Gastrocnemius medialis (tissue), 4 donors: ENCODE results near the gene TMEM150A. TPM values are rescaled to one million over a fixed set of nuclear protein-coding genes. Genes with fewer than 3 reads are reported as not detected.
"Not testable (repeated sequence)": the region's sequence is repeated elsewhere in the genome, so short reads cannot be mapped to it uniquely, and the experiment has no call there.

Experiments
- ATAC-seq, 2 donors: fragments of 150-250 bp; one replicate each; pipeline ENCODE4 v1.9.1; 2016
- DNase-seq, 2 donors: peaks; one replicate each; pipeline ENCODE4 v3.0.0-alpha.2; 2019
- H3K27ac ChIP-seq, 4 donors: fragments of 200-600 bp; sonication (generic); 1 replicate in 1 of 4; 2 replicates in 3 of 4; pipeline ENCODE4 v1.5.1; 2016 to 2018; ENCODE audit warnings: mild to moderate bottlenecking in 2 of 4, moderate library complexity in 1 of 4
- H3K27me3 ChIP-seq, 3 donors: fragments of 200-600 bp; sonication (generic) in 2 of 3; 1 replicate in 1 of 3; 2 replicates in 2 of 3; pipeline versions ENCODE4 v1.5.1 to v1.6.0; 2016 to 2019; ENCODE audit warnings: mild to moderate bottlenecking in 1 of 3, moderate library complexity in 1 of 3
- H3K36me3 ChIP-seq, 2 donors: fragments of 200-600 bp; sonication (generic) in 1 of 2; one replicate each; pipeline ENCODE4 v1.5.1; 2017 to 2018
- H3K4me1 ChIP-seq, 2 donors: fragments of 200-600 bp; sonication (generic) in 1 of 2; one replicate each; pipeline ENCODE4 v1.5.1; 2016 to 2017; ENCODE audit warnings: mild to moderate bottlenecking in 2 of 2
- H3K4me3 ChIP-seq, 4 donors: fragments of 200-600 bp; sonication (generic) in 3 of 4; 1 replicate in 1 of 4; 2 replicates in 3 of 4; pipeline ENCODE4 v1.5.1; 2016 to 2019; ENCODE audit warnings: mild to moderate bottlenecking in 2 of 4
- H3K9me3 ChIP-seq, 3 donors: fragments of 200-600 bp; sonication (generic) in 2 of 3; 1 replicate in 1 of 3; 2 replicates in 2 of 3; pipeline ENCODE4 v1.5.1; 2016 to 2019
- CTCF ChIP-seq, 5 experiments: fragments of 450-650 bp in 3 of 5; fragments of 200-600 bp in 2 of 5; sonication (generic) in 2 of 5; IDR thresholded peaks in 4 of 5; conservative IDR thresholded peaks in 1 of 5; 1 replicate in 4 of 5; 2 replicates in 1 of 5; pipeline ENCODE4 v1.5.1; 2016 to 2019; ENCODE audit warnings: antibody characterized with exemption in 5 of 5, mild to moderate bottlenecking in 3 of 5, moderate library complexity in 3 of 5
- POLR2A ChIP-seq, 2 donors: fragments of 450-650 bp; IDR thresholded peaks; one replicate each; pipeline ENCODE4 v1.6.1; 2017; ENCODE audit warnings: antibody characterized with exemption in 2 of 2, mild to moderate bottlenecking in 2 of 2, moderate library complexity in 2 of 2
- in situ Hi-C, 4 donors: fragments of 200-750 bp; cut with MboI; loops; one replicate each; pipeline versions ENCODE4 v1.15.0 to v1.8.0; 2017; ENCODE audit warnings: low sequenced_read_pairs in 4 of 4
- intact Hi-C: fragments of 100-400 bp; cut with DNase I; formaldehyde crosslinking; loops from one replicate; pipeline ENCODE4 v1.15.1; 2023; ENCODE audit warnings: low total_unique reads
- total RNA-seq, 4 donors: library from RNA; depleted of rRNA; stranded (reverse); fragments of >200 nt; gene quantifications; one replicate each; pipeline versions ENCODE4 v1.1.0 to v1.2.3, GENCODE V29; 2016

Gene TMEM150A
- total RNA-seq, 4 donors from 2014 or later = 44.4 to 102 (median 80.7) TPM

GRCh38 chr2:85605406-85606115 lies 3.1 kb upstream of the TMEM150A start:
- Histone ChIP-seq H3K9me3 (no peaks in the 10 kb centered on the region), H3K4me1 (peaks cover 80 to 81% of the 10 kb centered on the region in 2 donors), H3K36me3 (peaks cover 0 to 12% of the 10 kb centered on the region in 2 donors), H3K27ac (peak overlapping the region; percentile 93 to 99 (median 94)), H3K4me3 (peak overlapping the region; percentile 11 to 84 (median 50)), H3K27me3 (no peaks in the 10 kb centered on the region)
- no peak for DNase-seq
- intact Hi-C loops (no loop called here), in situ Hi-C loops (no loop called here)
- ATAC-seq = no peak
- TF ChIP-seq CTCF (IDR thresholded peaks at IDR 0.05 in 4 of 5, conservative IDR thresholded peaks at IDR 0.05 in 1 of 5) (no peak), POLR2A (IDR thresholded peaks at IDR 0.05) (no peak)

GRCh38 chr2:85604568-85605339 lies 2.3 kb upstream of the TMEM150A start:
- Histone ChIP-seq H3K4me3 (peak overlapping the region; percentile 74 to 84 (median 84)), H3K36me3 (peaks cover 0 to 19% of the 10 kb centered on the region in 2 donors), H3K27me3 (no peaks in the 10 kb centered on the region), H3K4me1 (peaks cover 75 to 77% of the 10 kb centered on the region in 2 donors), H3K27ac (peak overlapping the region; percentile 93 to 99 (median 94)), H3K9me3 (no peaks in the 10 kb centered on the region)
- no peak for TF ChIP-seq CTCF (IDR thresholded peaks at IDR 0.05 in 4 of 5, conservative IDR thresholded peaks at IDR 0.05 in 1 of 5)
- peak; percentile 44 to 69 for TF ChIP-seq POLR2A (IDR thresholded peaks at IDR 0.05)
- peak; percentile 57 to 61 for ATAC-seq
- intact Hi-C loops = loop anchor here (5.0 kb wide), 2 partner anchors 42 to 167 kb away; partner anchors contain the start of gene GGCX
- peak; percentile 58 to 64 for DNase-seq
- in situ Hi-C loops = no loop called here

GRCh38 chr2:85604133-85604444 lies 1.6 kb upstream of the TMEM150A start:
- in situ Hi-C loops, ATAC-seq, H3K27me3 ChIP-seq, DNase-seq, H3K9me3 ChIP-seq: not testable (repeated sequence)
- peaks cover 68 to 71% of the 10 kb centered on the region in 2 donors for H3K4me1 ChIP-seq
- TF ChIP-seq POLR2A (IDR thresholded peaks at IDR 0.05) = peak in 1 of 2 donors; percentile 25
- intact Hi-C loops = loop anchor here (5.0 kb wide), 2 partner anchors 42 to 167 kb away; partner anchors contain the start of gene GGCX
- peak overlapping the region; percentile 93 to 99 (median 94) for H3K27ac ChIP-seq
- H3K36me3 ChIP-seq = peaks cover 0 to 25% of the 10 kb centered on the region in 2 donors
- H3K4me3 ChIP-seq = peak overlapping the region; percentile 74 to 84 (median 84)

- in situ Hi-C loops = no loop called here
- peaks cover 54 to 60% of the 10 kb centered on the region in 2 donors for H3K4me1 ChIP-seq
- intact Hi-C loops = loop anchor here (2.0 to 5.0 kb wide), 4 partner anchors 40 to 165 kb away; partner anchors contain the start of gene GGCX
Observed at GRCh38 chr2:85601771-85602475, 575 bp downstream of the TMEM150A start.

More at GRCh38 chr2:85601771-85602475, 575 bp downstream of the TMEM150A start:
- TF ChIP-seq POLR2A (IDR thresholded peaks at IDR 0.05) (no peak), CTCF (IDR thresholded peaks at IDR 0.05 in 4 of 5, conservative IDR thresholded peaks at IDR 0.05 in 1 of 5) (no peak)
- ATAC-seq (peak; percentile 40 to 43), DNase-seq (peak; percentile 67 to 77)
- Histone ChIP-seq H3K27ac (peak overlapping the region; percentile 93 to 99 (median 94)), H3K9me3 (no peaks in the 10 kb centered on the region), H3K27me3 (no peaks in the 10 kb centered on the region), H3K36me3 (peaks cover 0 to 41% of the 10 kb centered on the region in 2 donors), H3K4me3 (peak overlapping the region; percentile 74 to 84 (median 84))
